Measurements from ENCODE around the gene TNFSF8.

GRCh38 chr9:114861922-114862605 lies 68.3 kb downstream of the TNFSF8 start:
- no peak for TF ChIP-seq POLR2A (IDR thresholded peaks at IDR 0.05)
- TF ChIP-seq CTCF (IDR thresholded peaks at IDR 0.05) = no peak
- TF ChIP-seq EP300 (IDR thresholded peaks at IDR 0.05) = no peak
